Gastrocnemius medialis (tissue), 4 donors: ENCODE measurements around the gene MINDY4. TPM values are rescaled to one million over a fixed set of nuclear protein-coding genes. Genes with fewer than 3 reads are reported as not detected.

Experiments used
- ATAC-seq, 2 donors: fragments of 150-250 bp; one replicate each; pipeline ENCODE4 v1.9.1; 2016
- DNase-seq, 2 donors: peaks; one replicate each; pipeline ENCODE4 v3.0.0-alpha.2; 2019
- H3K27ac ChIP-seq, 4 donors: fragments of 200-600 bp; sonication (generic); 1 replicate in 1 of 4; 2 replicates in 3 of 4; pipeline ENCODE4 v1.5.1; 2016 to 2018; ENCODE audit warnings: mild to moderate bottlenecking in 2 of 4, moderate library complexity in 1 of 4
- H3K27me3 ChIP-seq, 3 donors: fragments of 200-600 bp; sonication (generic) in 2 of 3; 1 replicate in 1 of 3; 2 replicates in 2 of 3; pipeline versions ENCODE4 v1.5.1 to v1.6.0; 2016 to 2019; ENCODE audit warnings: mild to moderate bottlenecking in 1 of 3, moderate library complexity in 1 of 3
- H3K36me3 ChIP-seq, 2 donors: fragments of 200-600 bp; sonication (generic) in 1 of 2; one replicate each; pipeline ENCODE4 v1.5.1; 2017 to 2018
- H3K4me1 ChIP-seq, 2 donors: fragments of 200-600 bp; sonication (generic) in 1 of 2; one replicate each; pipeline ENCODE4 v1.5.1; 2016 to 2017; ENCODE audit warnings: mild to moderate bottlenecking in 2 of 2
- H3K4me3 ChIP-seq, 4 donors: fragments of 200-600 bp; sonication (generic) in 3 of 4; 1 replicate in 1 of 4; 2 replicates in 3 of 4; pipeline ENCODE4 v1.5.1; 2016 to 2019; ENCODE audit warnings: mild to moderate bottlenecking in 2 of 4
- H3K9me3 ChIP-seq, 3 donors: fragments of 200-600 bp; sonication (generic) in 2 of 3; 1 replicate in 1 of 3; 2 replicates in 2 of 3; pipeline ENCODE4 v1.5.1; 2016 to 2019
- POLR2A ChIP-seq, 2 donors: fragments of 450-650 bp; IDR thresholded peaks; one replicate each; pipeline ENCODE4 v1.6.1; 2017; ENCODE audit warnings: antibody characterized with exemption in 2 of 2, mild to moderate bottlenecking in 2 of 2, moderate library complexity in 2 of 2
- in situ Hi-C, 4 donors: fragments of 200-750 bp; cut with MboI; loops; one replicate each; pipeline versions ENCODE4 v1.15.0 to v1.8.0; 2017; ENCODE audit warnings: low sequenced_read_pairs in 4 of 4
- intact Hi-C: fragments of 100-400 bp; cut with DNase I; formaldehyde crosslinking; loops from one replicate; pipeline ENCODE4 v1.15.1; 2023; ENCODE audit warnings: low total_unique reads
- total RNA-seq, 4 donors: library from RNA; depleted of rRNA; stranded (reverse); fragments of >200 nt; gene quantifications; one replicate each; pipeline versions ENCODE4 v1.1.0 to v1.2.3, GENCODE V29; 2016
- TF ChIP-seq, protein P1 (sequence below), 5 experiments: fragments of 450-650 bp in 3 of 5; fragments of 200-600 bp in 2 of 5; sonication (generic) in 2 of 5; IDR thresholded peaks in 4 of 5; conservative IDR thresholded peaks in 1 of 5; 1 replicate in 4 of 5; 2 replicates in 1 of 5; pipeline ENCODE4 v1.5.1; 2016 to 2019; ENCODE audit warnings: antibody characterized with exemption in 5 of 5, mild to moderate bottlenecking in 3 of 5, moderate library complexity in 3 of 5

MINDY4 gene
- total RNA-seq, 4 donors from 2014 or later = 1.4 to 4.3 (median 3.0) TPM

DNA sequence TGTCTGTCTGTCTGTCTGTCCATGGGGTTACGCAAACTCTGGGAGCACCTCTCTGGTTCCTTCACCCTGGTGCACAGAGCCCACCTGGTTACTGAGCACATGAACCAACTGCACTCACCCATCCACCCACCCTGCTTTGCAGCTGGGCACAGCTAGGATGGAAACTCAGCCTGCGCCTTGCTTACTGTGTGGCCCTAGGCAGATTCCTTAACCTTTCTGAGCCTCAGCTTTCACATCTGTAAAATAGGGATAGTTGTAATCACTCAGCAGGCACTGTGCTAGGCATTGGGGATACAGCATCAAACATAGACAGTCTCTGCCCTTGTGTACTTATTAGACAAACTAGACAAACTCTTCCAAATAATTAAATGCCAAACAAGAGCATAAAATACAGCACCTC, 41.1 kb upstream of the MINDY4 start:
- no peak for DNase-seq
- TF ChIP-seq, protein P1, sequence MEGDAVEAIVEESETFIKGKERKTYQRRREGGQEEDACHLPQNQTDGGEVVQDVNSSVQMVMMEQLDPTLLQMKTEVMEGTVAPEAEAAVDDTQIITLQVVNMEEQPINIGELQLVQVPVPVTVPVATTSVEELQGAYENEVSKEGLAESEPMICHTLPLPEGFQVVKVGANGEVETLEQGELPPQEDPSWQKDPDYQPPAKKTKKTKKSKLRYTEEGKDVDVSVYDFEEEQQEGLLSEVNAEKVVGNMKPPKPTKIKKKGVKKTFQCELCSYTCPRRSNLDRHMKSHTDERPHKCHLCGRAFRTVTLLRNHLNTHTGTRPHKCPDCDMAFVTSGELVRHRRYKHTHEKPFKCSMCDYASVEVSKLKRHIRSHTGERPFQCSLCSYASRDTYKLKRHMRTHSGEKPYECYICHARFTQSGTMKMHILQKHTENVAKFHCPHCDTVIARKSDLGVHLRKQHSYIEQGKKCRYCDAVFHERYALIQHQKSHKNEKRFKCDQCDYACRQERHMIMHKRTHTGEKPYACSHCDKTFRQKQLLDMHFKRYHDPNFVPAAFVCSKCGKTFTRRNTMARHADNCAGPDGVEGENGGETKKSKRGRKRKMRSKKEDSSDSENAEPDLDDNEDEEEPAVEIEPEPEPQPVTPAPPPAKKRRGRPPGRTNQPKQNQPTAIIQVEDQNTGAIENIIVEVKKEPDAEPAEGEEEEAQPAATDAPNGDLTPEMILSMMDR (IDR thresholded peaks at IDR 0.05 in 4 of 5, conservative IDR thresholded peaks at IDR 0.05 in 1 of 5) = no peak
- no peak for TF ChIP-seq POLR2A (IDR thresholded peaks at IDR 0.05)
- in situ Hi-C loops = loop anchor here in 2 of 4 donors (10.0 kb wide), 1 partner anchor 45 kb away; the partner anchor contains the start of gene CRHR2 (in 2 of the 2)
- H3K36me3 ChIP-seq = no peaks in the 10 kb centered on the region
- H3K4me3 ChIP-seq = no peak overlapping the region
- intact Hi-C loops = no loop called here
- no peaks in the 10 kb centered on the region for H3K27me3 ChIP-seq
- no peaks in the 10 kb centered on the region for H3K9me3 ChIP-seq
- no peak overlapping the region for H3K27ac ChIP-seq
- ATAC-seq = no peak
- no peaks in the 10 kb centered on the region for H3K4me1 ChIP-seq

DNA sequence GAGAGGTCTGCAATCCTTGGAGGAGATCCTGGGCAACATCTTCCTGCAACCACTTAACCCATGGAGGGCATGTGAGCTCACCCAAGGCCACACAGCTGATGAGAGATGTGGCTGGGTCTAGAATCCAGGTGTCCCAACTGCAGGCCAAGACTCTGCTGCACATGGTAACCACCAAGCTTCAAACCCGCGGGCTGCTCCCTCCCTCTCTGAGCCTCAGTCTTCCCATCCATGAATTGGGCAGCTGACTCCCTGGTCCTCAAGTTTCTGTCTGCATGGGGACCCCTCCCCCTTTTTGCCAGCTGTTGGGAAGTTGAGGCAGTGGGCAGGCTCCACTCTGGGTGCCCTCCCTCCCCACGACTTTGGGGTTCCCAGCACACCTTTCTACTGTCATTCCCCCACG, 40.2 kb upstream of the MINDY4 start:
- Histone ChIP-seq H3K27me3 (no peaks in the 10 kb centered on the region), H3K4me3 (no peak overlapping the region), H3K36me3 (no peaks in the 10 kb centered on the region), H3K27ac (no peak overlapping the region), H3K9me3 (no peaks in the 10 kb centered on the region), H3K4me1 (no peaks in the 10 kb centered on the region)
- in situ Hi-C loops (loop anchor here in 2 of 4 donors (10.0 kb wide), 1 partner anchor 46 kb away; the partner anchor contains the start of gene CRHR2 (in 2 of the 2)), intact Hi-C loops (no loop called here)
- ATAC-seq (no peak), DNase-seq (no peak)
- TF ChIP-seq POLR2A (IDR thresholded peaks at IDR 0.05) = no peak
- TF ChIP-seq, protein P1 (IDR thresholded peaks at IDR 0.05 in 4 of 5, conservative IDR thresholded peaks at IDR 0.05 in 1 of 5) = no peak

DNA sequence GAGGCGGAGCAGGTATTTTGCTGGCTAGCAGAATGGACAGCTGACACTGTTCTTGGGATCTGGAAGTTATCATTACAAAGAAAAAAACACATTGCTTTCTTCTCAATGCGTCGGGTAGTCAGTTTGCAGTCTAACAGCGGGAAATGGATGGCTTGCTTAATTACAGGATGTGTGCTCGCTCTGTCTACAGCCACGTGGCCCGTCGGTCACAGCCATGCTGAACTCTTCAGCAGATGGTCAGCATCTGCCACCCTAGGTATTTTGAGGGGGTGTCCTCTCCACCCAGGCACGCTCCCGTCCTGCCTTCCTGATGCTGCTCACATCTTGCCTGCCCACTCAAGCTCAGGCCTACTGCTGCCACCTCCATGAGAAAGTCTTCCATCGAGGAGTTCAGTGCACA, 39.6 kb upstream of the MINDY4 start:
- ATAC-seq = no peak
- no peak for DNase-seq
- H3K9me3 ChIP-seq = no peaks in the 10 kb centered on the region
- no peaks in the 10 kb centered on the region for H3K4me1 ChIP-seq
- no peak overlapping the region for H3K4me3 ChIP-seq
- intact Hi-C loops = no loop called here
- H3K27me3 ChIP-seq = no peaks in the 10 kb centered on the region
- no peaks in the 10 kb centered on the region for H3K36me3 ChIP-seq
- TF ChIP-seq, protein P1 (IDR thresholded peaks at IDR 0.05 in 4 of 5, conservative IDR thresholded peaks at IDR 0.05 in 1 of 5) = no peak
- no peak for TF ChIP-seq POLR2A (IDR thresholded peaks at IDR 0.05)
- H3K27ac ChIP-seq = no peak overlapping the region
- in situ Hi-C loops = loop anchor here in 2 of 4 donors (10.0 kb wide), 1 partner anchor 47 kb away; the partner anchor contains the start of gene CRHR2 (in 2 of the 2)

DNA sequence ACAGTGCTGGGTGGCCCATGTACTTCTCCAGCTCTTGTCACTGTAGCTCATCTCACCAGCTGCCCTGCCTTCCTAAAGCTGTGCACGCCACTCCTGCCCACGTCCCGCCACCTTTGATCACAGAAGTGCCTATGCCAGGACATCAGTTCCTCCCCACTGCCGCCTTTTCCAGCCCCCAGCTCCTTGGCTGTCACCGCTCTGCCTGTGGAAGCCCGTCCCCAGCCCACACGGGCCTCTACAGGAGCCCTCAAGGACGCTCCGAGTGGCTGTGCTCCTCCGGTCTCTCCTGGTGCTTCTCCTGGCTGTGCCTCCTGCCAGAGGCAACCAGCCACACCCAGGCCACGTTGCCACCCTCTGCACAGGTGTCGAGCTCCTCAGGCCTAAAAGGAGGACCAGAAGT, 38.6 kb upstream of the MINDY4 start:
- Histone ChIP-seq H3K27me3 (no peaks in the 10 kb centered on the region), H3K9me3 (no peaks in the 10 kb centered on the region), H3K4me3 (no peak overlapping the region), H3K4me1 (no peaks in the 10 kb centered on the region), H3K27ac (no peak overlapping the region), H3K36me3 (no peaks in the 10 kb centered on the region)
- ATAC-seq = no peak
- in situ Hi-C loops (loop anchor here in 2 of 4 donors (10.0 kb wide), 1 partner anchor 48 kb away; the partner anchor contains the start of gene CRHR2 (in 2 of the 2)), intact Hi-C loops (no loop called here)
- DNase-seq = no peak
- no peak for TF ChIP-seq POLR2A (IDR thresholded peaks at IDR 0.05)
- TF ChIP-seq, protein P1 (IDR thresholded peaks at IDR 0.05 in 4 of 5, conservative IDR thresholded peaks at IDR 0.05 in 1 of 5) = no peak

DNA sequence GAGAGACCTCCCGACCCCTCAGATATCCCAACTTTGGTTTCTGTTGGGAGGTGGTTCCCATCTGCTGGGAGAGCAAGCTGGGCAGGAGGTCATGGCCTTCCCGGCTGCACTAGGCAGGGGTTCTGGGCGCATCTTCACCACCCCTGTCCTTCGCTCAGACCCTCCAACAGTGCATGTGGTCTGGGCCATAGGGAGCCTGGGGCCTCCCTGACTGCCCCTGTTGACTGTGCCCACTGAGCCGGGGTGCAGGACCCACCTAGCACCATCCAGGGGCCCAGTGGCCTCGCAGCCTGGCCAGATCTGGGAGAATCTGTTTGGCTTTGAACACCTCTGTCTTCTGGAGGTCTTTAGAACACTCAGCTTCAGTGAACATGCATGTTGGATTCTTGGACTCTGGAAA, 38.0 kb upstream of the MINDY4 start:
- TF ChIP-seq POLR2A (IDR thresholded peaks at IDR 0.05) = no peak
- TF ChIP-seq, protein P1 (IDR thresholded peaks at IDR 0.05 in 4 of 5, conservative IDR thresholded peaks at IDR 0.05 in 1 of 5) = no peak

More for the DNA sequence above, 38.0 kb upstream of the MINDY4 start:
- intact Hi-C loops = no loop called here
- ATAC-seq (no peak), DNase-seq (no peak)
- Histone ChIP-seq H3K9me3 (no peaks in the 10 kb centered on the region), H3K36me3 (no peaks in the 10 kb centered on the region), H3K27me3 (no peaks in the 10 kb centered on the region), H3K4me3 (no peak overlapping the region), H3K4me1 (no peaks in the 10 kb centered on the region), H3K27ac (no peak overlapping the region)
- in situ Hi-C loops = loop anchor here in 2 of 4 donors (10.0 kb wide), 1 partner anchor 48 kb away; the partner anchor contains the start of gene CRHR2 (in 2 of the 2)
